Mesendoderm (in vitro differentiated cells): ENCODE measurements around the gene MOB1A.

Experiments
- DNase-seq: peaks from one replicate; pipeline ENCODE4 v3.0.0; 2013
- H2AK5ac ChIP-seq: 2 replicates; pipeline ENCODE4 v1.6.1; 2013; ENCODE audit warnings: low read length, inconsistent platforms
- H2BK120ac ChIP-seq: 2 replicates; pipeline ENCODE4 v1.6.1; 2013; ENCODE audit warnings: low read depth, mild to moderate bottlenecking, low read length, moderate library complexity, mixed read lengths
- H2BK15ac ChIP-seq: replicated peaks from 2 replicates; pipeline ENCODE4 v1.6.1; 2013; ENCODE audit warnings: low read depth, mild to moderate bottlenecking, moderate library complexity
- H2BK5ac ChIP-seq: 2 replicates; pipeline ENCODE4 v1.6.1; 2013; ENCODE audit warnings: low read length, inconsistent platforms
- H3K18ac ChIP-seq: 2 replicates; pipeline ENCODE4 v1.6.1; 2013; ENCODE audit warnings: mild to moderate bottlenecking, low read length, mixed read lengths
- H3K23ac ChIP-seq: one replicate; pipeline ENCODE4 v1.6.1; 2013; ENCODE audit warnings: low read length
- H3K27ac ChIP-seq: 2 replicates; pipeline ENCODE4 v1.5.1; 2013; ENCODE audit warnings: low read depth, mild to moderate bottlenecking, inconsistent platforms, low read length, moderate library complexity
- H3K27me3 ChIP-seq: 2 replicates; pipeline ENCODE4 v1.6.1; 2013; ENCODE audit warnings: low read length, control low read depth, mild to moderate bottlenecking, inconsistent platforms; ENCODE audit not compliant: insufficient read depth, poor library complexity
- H3K36me3 ChIP-seq: 2 replicates; pipeline ENCODE4 v1.6.1; 2013; ENCODE audit warnings: low read length, inconsistent platforms; ENCODE audit not compliant: control insufficient read depth, insufficient read depth
- H3K4ac ChIP-seq: one replicate; pipeline ENCODE4 v1.6.1; 2013; ENCODE audit warnings: low read depth, mild to moderate bottlenecking, low read length, moderate library complexity
- H3K4me1 ChIP-seq: 2 replicates; pipeline ENCODE4 v1.6.1; 2013; ENCODE audit warnings: low read depth, low read length, inconsistent platforms; ENCODE audit not compliant: control insufficient read depth
- H3K4me2 ChIP-seq: 2 replicates; pipeline ENCODE4 v1.6.1; 2013; ENCODE audit warnings: low read length
- H3K4me3 ChIP-seq: 2 replicates; pipeline ENCODE4 v1.5.1; 2013; ENCODE audit warnings: mild to moderate bottlenecking, low read length
- H3K56ac ChIP-seq: one replicate; pipeline ENCODE4 v1.6.1; 2013; ENCODE audit warnings: low read length
- H3K79me1 ChIP-seq: 2 replicates; pipeline ENCODE4 v1.6.1; 2013; ENCODE audit warnings: low read length, inconsistent platforms
- H3K79me2 ChIP-seq: 2 replicates; pipeline ENCODE4 v1.6.1; 2013; ENCODE audit warnings: mild to moderate bottlenecking, low read length; ENCODE audit not compliant: control insufficient read depth, insufficient read depth
- H3K9ac ChIP-seq: 2 replicates; pipeline ENCODE4 v1.6.1; 2013; ENCODE audit warnings: low read length, inconsistent platforms
- H4K5ac ChIP-seq: one replicate; pipeline ENCODE4 v1.6.1; 2013; ENCODE audit warnings: low read length
- H4K8ac ChIP-seq: one replicate; pipeline ENCODE4 v1.6.1; 2013; ENCODE audit warnings: low read depth, mild to moderate bottlenecking, control low read depth, low read length, moderate library complexity
- WGBS: extraction: QIAGEN DNeasy Blood & Tissue Kit; methylation state at CpG from one replicate; pipeline ENCODE4 v1.1.7; 2013; ENCODE audit warnings: low lambda C conversion rate, missing lambda C conversion rate; ENCODE audit not compliant: insufficient coverage; ENCODE audit errors: extremely low coverage; 5-methylcytosine and 5-hydroxymethylcytosine counted together

The MOB1A gene

GRCh38 chr2:74149570-74150319 is 28.9 kb downstream of the MOB1A start:
- H3K36me3 ChIP-seq = no peaks in the 10 kb centered on the region
- no peak for DNase-seq
- H3K4me2 ChIP-seq = no peak overlapping the region

GRCh38 chr2:74149247-74149525 is 29.5 kb downstream of the MOB1A start:
- H3K79me2 ChIP-seq = peaks cover 5% of the 10 kb centered on the region
- DNase-seq = peak; percentile 14

More at GRCh38 chr2:74149570-74150319, 28.9 kb downstream of the MOB1A start:
- Histone ChIP-seq H4K5ac (no peak overlapping the region), H2BK5ac (no peak overlapping the region), H2AK5ac (no peak overlapping the region), H3K56ac (no peak overlapping the region), H3K9ac (peak overlapping the region; percentile 20), H3K23ac (no peak overlapping the region), H2BK15ac (no peak overlapping the region), H3K27me3 (no peaks in the 10 kb centered on the region), H3K4me1 (peaks cover 5% of the 10 kb centered on the region), H4K8ac (no peak overlapping the region), H2BK120ac (no peak overlapping the region), H3K4ac (no peak overlapping the region), H3K18ac (no peak overlapping the region), H3K27ac (no peak overlapping the region), H3K79me1 (peaks cover 9% of the 10 kb centered on the region), H3K79me2 (peaks cover 5% of the 10 kb centered on the region), H3K4me3 (no peak overlapping the region)
- no CpG with 5 or more reads among the region's 7 CpGs for WGBS

DNA sequence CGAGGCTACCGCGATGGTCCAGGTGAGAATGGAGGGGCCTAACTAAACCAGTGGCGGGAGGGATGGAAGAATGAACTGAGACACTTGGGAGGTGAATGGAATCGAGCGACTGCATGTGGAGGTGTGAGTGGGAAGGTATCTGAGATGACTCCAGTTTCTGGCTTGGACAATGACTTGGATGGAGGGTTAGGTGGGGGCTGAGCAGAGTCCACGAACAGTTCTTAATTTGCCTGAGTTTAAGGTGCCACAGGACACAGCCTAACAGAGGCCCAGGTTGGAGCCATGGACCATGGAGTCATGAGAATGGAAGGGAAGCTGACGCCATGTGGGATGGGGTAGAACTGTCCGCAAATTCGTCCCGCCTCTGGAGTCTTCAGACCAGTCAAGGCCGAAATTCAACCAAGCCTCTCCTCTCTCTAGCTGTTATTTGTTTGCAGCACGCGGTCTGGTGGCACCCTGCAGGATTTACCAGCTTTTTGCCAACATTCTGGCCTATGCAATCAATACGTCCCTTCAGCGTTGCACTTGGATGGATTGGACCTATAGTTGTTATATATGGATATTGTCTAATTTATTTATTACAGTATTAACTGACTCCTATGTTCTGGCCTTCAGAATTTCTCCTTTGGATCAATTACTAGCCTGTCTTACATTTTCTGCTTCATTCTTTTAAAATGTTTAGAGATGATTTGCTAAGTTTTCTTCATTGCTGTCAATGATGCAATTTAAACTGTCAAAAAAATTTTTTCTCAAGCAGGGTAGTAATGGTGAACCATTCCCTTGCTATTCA is 30.0 kb downstream of the MOB1A start:
- no peak for DNase-seq
- Histone ChIP-seq H2BK15ac (no peak overlapping the region), H4K8ac (no peak overlapping the region), H2AK5ac (peak overlapping the region; percentile 56), H3K79me1 (peaks cover 9% of the 10 kb centered on the region), H3K79me2 (peaks cover 5% of the 10 kb centered on the region), H2BK120ac (no peak overlapping the region), H3K18ac (peak overlapping the region; percentile 0), H2BK5ac (peak overlapping the region; percentile 69), H4K5ac (peak overlapping the region; percentile 53), H3K23ac (peak overlapping the region; percentile 29), H3K56ac (peak overlapping the region; percentile 95), H3K4me2 (peak overlapping the region; percentile 89), H3K27me3 (no peaks in the 10 kb centered on the region), H3K9ac (peak overlapping the region; percentile 94), H3K27ac (no peak overlapping the region), H3K36me3 (no peaks in the 10 kb centered on the region), H3K4ac (peak overlapping the region; percentile 74), H3K4me3 (peak overlapping the region; percentile 79), H3K4me1 (peaks cover 5% of the 10 kb centered on the region)
- no CpG with 5 or more reads among the region's 16 CpGs for WGBS

More at GRCh38 chr2:74149247-74149525, 29.5 kb downstream of the MOB1A start:
- peaks cover 9% of the 10 kb centered on the region for H3K79me1 ChIP-seq
- peaks cover 5% of the 10 kb centered on the region for H3K4me1 ChIP-seq
- no peak overlapping the region for H2BK120ac ChIP-seq
- no peak overlapping the region for H3K4me2 ChIP-seq
- H3K27ac ChIP-seq = no peak overlapping the region
- H2BK15ac ChIP-seq = no peak overlapping the region
- no CpG with 5 or more reads among the region's 5 CpGs for WGBS
- no peak overlapping the region for H4K8ac ChIP-seq
- H3K36me3 ChIP-seq = no peaks in the 10 kb centered on the region
- H2BK5ac ChIP-seq = no peak overlapping the region
- H3K4me3 ChIP-seq = no peak overlapping the region
- H3K4ac ChIP-seq = no peak overlapping the region
- peak overlapping the region; percentile 20 for H3K9ac ChIP-seq
- H2AK5ac ChIP-seq = no peak overlapping the region
- H3K27me3 ChIP-seq = no peaks in the 10 kb centered on the region
- peak overlapping the region; percentile 9 for H3K56ac ChIP-seq
- no peak overlapping the region for H3K18ac ChIP-seq
- H3K23ac ChIP-seq = no peak overlapping the region
- H4K5ac ChIP-seq = no peak overlapping the region

- Histone ChIP-seq H3K9ac (peak within 1 kb of the TSS; percentile 94), H2BK120ac (no peak within 1 kb of the TSS), H3K56ac (peak within 1 kb of the TSS; percentile 95), H3K18ac (peak within 1 kb of the TSS; percentile 64), H3K4me3 (peak within 1 kb of the TSS; percentile 79), H3K23ac (peak within 1 kb of the TSS; percentile 29), H3K4me2 (peak within 1 kb of the TSS; percentile 98), H3K79me2 (peaks cover 5% of the 10 kb centered on the region), H4K8ac (peak within 1 kb of the TSS; percentile 95), H3K27ac (no peak within 1 kb of the TSS), H3K79me1 (peaks cover 9% of the 10 kb centered on the region), H3K4ac (peak within 1 kb of the TSS; percentile 74), H2BK5ac (peak within 1 kb of the TSS; percentile 69), H2BK15ac (no peak within 1 kb of the TSS), H3K27me3 (no peaks in the 10 kb centered on the region), H3K4me1 (peaks cover 5% of the 10 kb centered on the region), H2AK5ac (peak within 1 kb of the TSS; percentile 56), H3K36me3 (no peaks in the 10 kb centered on the region), H4K5ac (peak within 1 kb of the TSS; percentile 53)
- no CpG with 5 or more reads among the region's 67 CpGs for WGBS
- peak; percentile 94 for DNase-seq
Measured at GRCh38 chr2:74147727-74148456, 30.8 kb downstream of the MOB1A start, which contains the start of gene BOLA3. Gene BOLA3, minus strand, starts transcription at chr2:74147912. Its CDS starts 38 bp downstream, at chr2:74147874.

DNA sequence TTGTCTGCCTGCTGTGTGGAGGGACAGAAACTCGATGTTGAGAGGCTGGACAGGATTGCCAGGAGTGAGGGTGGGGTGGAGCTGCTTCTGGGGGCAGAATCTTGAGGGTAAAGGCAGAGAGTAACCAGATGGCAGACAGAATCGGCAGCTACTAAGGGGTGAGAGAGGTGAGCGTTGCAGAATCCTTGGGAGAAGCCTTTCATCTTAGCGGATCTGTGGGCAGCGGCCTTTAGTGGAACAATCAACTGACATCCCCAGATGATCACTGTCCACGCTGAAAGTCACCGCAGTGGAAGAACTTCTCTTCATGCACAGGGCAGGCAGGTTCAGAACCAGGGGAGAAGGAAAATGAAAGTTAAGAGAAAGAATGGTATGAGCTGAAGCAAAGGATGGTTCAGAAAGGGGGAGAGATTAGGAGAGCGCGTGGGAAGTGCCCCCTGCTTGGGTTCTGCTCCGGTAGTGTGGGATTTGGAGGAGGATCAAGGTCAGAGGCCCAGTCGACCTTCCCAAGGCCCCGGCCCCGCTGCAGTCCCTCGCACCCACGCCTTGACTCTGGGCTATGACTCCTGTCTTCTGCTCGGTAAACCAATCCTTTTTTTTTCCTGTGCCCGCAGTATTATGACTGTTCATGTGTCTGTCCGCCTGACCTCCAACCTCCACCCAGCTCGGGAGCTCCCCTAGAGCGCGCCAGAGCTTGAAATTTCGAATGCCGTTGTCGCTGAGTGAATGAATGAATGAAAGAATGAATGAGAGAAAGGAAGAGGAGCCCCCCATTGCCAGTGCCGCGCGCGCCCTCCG is 31.6 kb downstream of the MOB1A start:
- Histone ChIP-seq H3K56ac (peak overlapping the region; percentile 89), H3K27me3 (no peaks in the 10 kb centered on the region), H3K4me2 (peak overlapping the region; percentile 98), H3K18ac (peak overlapping the region; percentile 64), H3K79me2 (peaks cover 5% of the 10 kb centered on the region), H2BK5ac (no peak overlapping the region), H3K79me1 (peaks cover 9% of the 10 kb centered on the region), H4K5ac (no peak overlapping the region), H3K36me3 (no peaks in the 10 kb centered on the region), H3K4me3 (peak overlapping the region; percentile 73), H3K23ac (no peak overlapping the region), H3K9ac (peak overlapping the region; percentile 76), H2BK120ac (no peak overlapping the region), H2AK5ac (no peak overlapping the region), H3K4me1 (peaks cover 5% of the 10 kb centered on the region), H2BK15ac (no peak overlapping the region), H3K4ac (peak overlapping the region; percentile 71), H3K27ac (no peak overlapping the region), H4K8ac (peak overlapping the region; percentile 95)
- WGBS = no CpG with 5 or more reads among the region's 29 CpGs
- DNase-seq = no peak
